Kidney epithelial cell (primary cell): Measurements from ENCODE around the gene FAM3D. TPM values are rescaled to one million over a fixed set of nuclear protein-coding genes. Genes with fewer than 3 reads are reported as not detected.

Experiments used
- DNase-seq: peaks from one replicate; pipeline ENCODE4 v3.0.0-alpha.2; 2010; ENCODE audit warnings: low read depth
- H3K27me3 ChIP-seq: 2 replicates; pipeline ENCODE4 v1.6.0; 2011; ENCODE audit warnings: low read length; ENCODE audit not compliant: control insufficient read depth, insufficient read depth
- H3K36me3 ChIP-seq: 2 replicates; pipeline ENCODE4 v1.5.1; 2011; ENCODE audit warnings: low read length; ENCODE audit not compliant: control insufficient read depth, insufficient read depth
- H3K4me3 ChIP-seq: 2 replicates; pipeline ENCODE4 v1.5.1; 2011; ENCODE audit warnings: low read depth, mild to moderate bottlenecking, control low read depth, low read length
- CTCF ChIP-seq: IDR thresholded peaks from 2 replicates; pipeline ENCODE4 v1.5.1; 2011; ENCODE audit warnings: mild to moderate bottlenecking, moderate library complexity, low read length, control low read depth, inconsistent platforms; ENCODE audit not compliant: insufficient read depth, poor library complexity, severe bottlenecking
- total RNA-seq: library from RNA; depleted of rRNA; stranded (reverse); fragments of >200 nt; gene quantifications from 2 replicates; pipeline ENCODE4 v1.2.3, GENCODE V29; 2015

FAM3D gene
- total RNA-seq, 1 donor from 2014 or later, result not detected

GRCh38 chr3:58660998-58661397 lies 5.6 kb downstream of the FAM3D start:
- Histone ChIP-seq H3K27me3 (no peaks in the 10 kb centered on the region), H3K36me3 (no peaks in the 10 kb centered on the region), H3K4me3 (no peak overlapping the region)
- DNase-seq, result no peak
- TF ChIP-seq CTCF, result no peak

- Histone ChIP-seq H3K4me3 (no peak overlapping the region), H3K27me3 (no peaks in the 10 kb centered on the region), H3K36me3 (no peaks in the 10 kb centered on the region)
- TF ChIP-seq CTCF, result peak; percentile 29
- no peak for DNase-seq
Measured at GRCh38 chr3:58659051-58659675, 7.4 kb downstream of the FAM3D start.

GRCh38 chr3:58658508-58658907 lies 8.1 kb downstream of the FAM3D start:
- no peak for DNase-seq
- Histone ChIP-seq H3K36me3 (no peaks in the 10 kb centered on the region), H3K4me3 (no peak overlapping the region), H3K27me3 (no peaks in the 10 kb centered on the region)
- no peak for TF ChIP-seq CTCF

GRCh38 chr3:58657571-58658141 lies 8.9 kb downstream of the FAM3D start:
- no peaks in the 10 kb centered on the region for H3K27me3 ChIP-seq
- TF ChIP-seq CTCF, result no peak
- DNase-seq, result no peak
- H3K36me3 ChIP-seq, result no peaks in the 10 kb centered on the region
- H3K4me3 ChIP-seq, result no peak overlapping the region

GRCh38 chr3:58657036-58657520 lies 9.5 kb downstream of the FAM3D start:
- no peaks in the 10 kb centered on the region for H3K27me3 ChIP-seq
- no peaks in the 10 kb centered on the region for H3K36me3 ChIP-seq
- no peak overlapping the region for H3K4me3 ChIP-seq
- DNase-seq, result no peak
- no peak for TF ChIP-seq CTCF

GRCh38 chr3:58656631-58657030 lies 9.9 kb downstream of the FAM3D start:
- no peak overlapping the region for H3K4me3 ChIP-seq
- TF ChIP-seq CTCF, result no peak
- DNase-seq, result no peak
- H3K36me3 ChIP-seq, result no peaks in the 10 kb centered on the region
- H3K27me3 ChIP-seq, result no peaks in the 10 kb centered on the region
